Measurements from ENCODE around the gene CEP85L. TPM values are rescaled to one million over a fixed set of nuclear protein-coding genes. Genes with fewer than 3 reads are reported as not detected.

Gene CEP85L
- total RNA-seq, 2 experiments from 2014 or later: 9.6 to 12.0 TPM

DNA sequence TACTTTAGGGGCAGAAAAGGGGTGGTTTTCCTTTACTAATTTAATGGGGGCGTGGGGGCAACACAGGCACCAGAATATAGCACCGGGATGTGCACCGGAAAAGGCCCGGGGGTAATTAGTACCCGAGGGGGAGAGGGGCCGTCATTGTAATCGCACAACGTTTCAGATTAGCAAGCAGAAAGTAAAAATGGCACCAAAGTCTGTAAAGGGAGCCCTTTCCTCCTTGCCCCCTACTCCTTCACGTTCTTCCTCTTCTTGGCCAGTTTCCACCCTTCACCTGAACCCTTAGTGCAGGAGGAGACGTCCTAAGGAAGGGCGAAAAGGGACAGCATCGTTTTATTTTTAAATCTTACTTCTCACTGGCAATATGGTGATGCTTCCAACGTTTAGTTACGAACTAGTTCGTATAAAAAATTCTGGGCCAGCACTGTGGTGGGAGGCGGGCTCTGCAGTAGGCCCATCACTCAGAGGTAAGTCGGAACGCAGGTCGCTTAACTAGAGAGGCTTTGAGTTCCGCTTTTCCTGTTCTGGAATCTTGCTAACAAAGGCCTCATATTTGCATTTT, 742 bp upstream of the CEP85L start:
- H3K4me2 ChIP-seq (ENCODE audit: low read length): peak overlapping the region; percentile 98
- no peaks in the 10 kb centered on the region for H3K36me3 ChIP-seq (ENCODE audit: insufficient read depth, low read length)
- H4K20me1 ChIP-seq (ENCODE audit: insufficient read depth, low read length): peaks cover 9% of the 10 kb centered on the region
- no peaks in the 10 kb centered on the region for H3K9me2 ChIP-seq (ENCODE audit: insufficient read depth, low read length)
- no peaks in the 10 kb centered on the region for H3K9me3 ChIP-seq (ENCODE audit: low read length)
- no peaks in the 10 kb centered on the region for H3K79me2 ChIP-seq (ENCODE audit: insufficient read depth, low read depth, low read length)
- H3K4me3 ChIP-seq (ENCODE audit: low read depth, low read length, poor library complexity, severe bottlenecking): peak overlapping the region; percentile 81
- ChIA-PET CTCF (ENCODE audit: unreplicated experiment) (interaction anchor here (0.6 kb wide), 1 partner anchor 243 kb away, joined by 5 read pairs; no protein-coding TSS in a partner anchor), POLR2A (interaction anchor here (1.0 to 1.5 kb wide), 3 partner anchors 55 to 157 kb away, joined by 4 to 9 read pairs (median 8); no protein-coding TSS in a partner anchor)
- H3K4me1 ChIP-seq (ENCODE audit: insufficient read depth, low read length, poor library complexity, severe bottlenecking): peaks cover 57% of the 10 kb centered on the region
- no TSS peak for BruUV-seq (replicated peaks)
- H3K27ac ChIP-seq (ENCODE audit: low read depth, low read length, poor library complexity, severe bottlenecking): peak overlapping the region; percentile 13
- H2AFZ ChIP-seq (ENCODE audit: low read length): peak overlapping the region; percentile 98
- peak; percentile 14 for DNase-seq (ENCODE audit: low spot score)
- intact Hi-C loops (cut with micrococcal nuclease; ENCODE audit: unreplicated experiment): no loop called here
- TF ChIP-seq, protein P1, sequence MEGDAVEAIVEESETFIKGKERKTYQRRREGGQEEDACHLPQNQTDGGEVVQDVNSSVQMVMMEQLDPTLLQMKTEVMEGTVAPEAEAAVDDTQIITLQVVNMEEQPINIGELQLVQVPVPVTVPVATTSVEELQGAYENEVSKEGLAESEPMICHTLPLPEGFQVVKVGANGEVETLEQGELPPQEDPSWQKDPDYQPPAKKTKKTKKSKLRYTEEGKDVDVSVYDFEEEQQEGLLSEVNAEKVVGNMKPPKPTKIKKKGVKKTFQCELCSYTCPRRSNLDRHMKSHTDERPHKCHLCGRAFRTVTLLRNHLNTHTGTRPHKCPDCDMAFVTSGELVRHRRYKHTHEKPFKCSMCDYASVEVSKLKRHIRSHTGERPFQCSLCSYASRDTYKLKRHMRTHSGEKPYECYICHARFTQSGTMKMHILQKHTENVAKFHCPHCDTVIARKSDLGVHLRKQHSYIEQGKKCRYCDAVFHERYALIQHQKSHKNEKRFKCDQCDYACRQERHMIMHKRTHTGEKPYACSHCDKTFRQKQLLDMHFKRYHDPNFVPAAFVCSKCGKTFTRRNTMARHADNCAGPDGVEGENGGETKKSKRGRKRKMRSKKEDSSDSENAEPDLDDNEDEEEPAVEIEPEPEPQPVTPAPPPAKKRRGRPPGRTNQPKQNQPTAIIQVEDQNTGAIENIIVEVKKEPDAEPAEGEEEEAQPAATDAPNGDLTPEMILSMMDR (conservative IDR thresholded peaks at IDR 0.05; ENCODE audit: low read length): no peak
- no peak for TF ChIP-seq EZH2phosphoT487 (IDR thresholded peaks at IDR 0.05; ENCODE audit: borderline replicate concordance, low read depth, low read length)

DNA sequence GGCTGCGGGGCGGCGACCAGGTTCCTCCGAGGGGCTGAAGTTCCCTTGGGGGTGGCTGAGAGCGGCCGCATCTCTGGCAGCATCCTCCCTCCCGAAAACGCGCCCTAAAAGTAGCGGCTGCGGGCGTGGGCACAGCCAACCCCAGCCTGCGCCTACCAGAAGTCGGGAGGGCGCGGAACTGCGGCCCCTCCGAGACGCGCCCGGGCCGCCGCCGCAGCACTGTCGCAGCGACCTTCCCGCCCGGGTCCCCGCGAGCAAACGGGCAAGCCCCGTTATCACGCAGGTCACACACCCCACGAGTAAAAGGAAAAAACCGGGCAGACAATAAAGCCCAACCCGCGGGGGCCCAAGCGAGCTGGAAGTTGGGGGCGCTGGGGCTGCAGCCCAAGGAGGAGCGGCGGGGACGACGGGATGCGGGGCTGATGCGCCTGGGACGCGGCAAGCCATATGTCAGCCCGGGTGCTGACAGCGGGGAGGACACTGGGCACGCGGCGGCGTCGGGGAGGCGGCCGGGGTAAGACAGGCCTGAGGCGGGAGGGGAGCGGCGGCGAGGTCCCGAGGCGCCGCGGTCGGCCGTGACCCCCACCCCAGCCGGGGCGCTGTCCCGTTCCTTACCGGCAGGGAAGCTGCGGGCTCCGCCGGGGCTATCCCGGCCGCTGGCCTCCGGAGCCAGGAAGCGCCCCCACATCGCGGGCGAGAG, 659 bp downstream of the CEP85L start:
- no peaks in the 10 kb centered on the region for H3K9me2 ChIP-seq (ENCODE audit: insufficient read depth, low read length)
- peak overlapping the region; percentile 81 for H3K4me3 ChIP-seq (ENCODE audit: low read depth, low read length, poor library complexity, severe bottlenecking)
- H3K79me2 ChIP-seq (ENCODE audit: insufficient read depth, low read depth, low read length): no peaks in the 10 kb centered on the region
- TF ChIP-seq, protein P1 (conservative IDR thresholded peaks at IDR 0.05; ENCODE audit: low read length): 0 out of 2 replicates have a peak, but pooled peaks have one; percentile 14
- no peak for TF ChIP-seq EZH2phosphoT487 (IDR thresholded peaks at IDR 0.05; ENCODE audit: borderline replicate concordance, low read depth, low read length)
- H3K4me1 ChIP-seq (ENCODE audit: insufficient read depth, low read length, poor library complexity, severe bottlenecking): peaks cover 44% of the 10 kb centered on the region
- no peaks in the 10 kb centered on the region for H3K9me3 ChIP-seq (ENCODE audit: low read length)
- intact Hi-C loops (cut with micrococcal nuclease; ENCODE audit: unreplicated experiment): loop anchor here (1.0 to 2.0 kb wide), 2 partner anchors 59 to 244 kb away; partner anchors contain the start of gene ASF1A
- peak overlapping the region; percentile 98 for H3K4me2 ChIP-seq (ENCODE audit: low read length)
- POLR2A ChIA-PET: interaction anchor here (0.7 to 1.6 kb wide), 7 partner anchors 9 to 354 kb away, joined by 3 to 9 read pairs (median 4); no protein-coding TSS in a partner anchor
- no peaks in the 10 kb centered on the region for H3K36me3 ChIP-seq (ENCODE audit: insufficient read depth, low read length)
- no TSS peak for BruUV-seq (replicated peaks)
- peak; percentile 24 for DNase-seq (ENCODE audit: low spot score)
- CTCF ChIA-PET (ENCODE audit: unreplicated experiment): no interaction called here
- H4K20me1 ChIP-seq (ENCODE audit: insufficient read depth, low read length): peaks cover 9% of the 10 kb centered on the region
- peak overlapping the region; percentile 98 for H2AFZ ChIP-seq (ENCODE audit: low read length)
- peak overlapping the region; percentile 25 for H3K27ac ChIP-seq (ENCODE audit: low read depth, low read length, poor library complexity, severe bottlenecking)

Data from OCI-LY7 (cell line).